H7 (cell line): Measurements from ENCODE around the gene MROH2B. TPM values are rescaled to one million over a fixed set of nuclear protein-coding genes. Genes with fewer than 3 reads are reported as not detected.

Source experiments
- DNase-seq: peaks from one replicate; pipeline ENCODE4 v3.0.0; 2012
- H3K27me3 ChIP-seq: 2 replicates; pipeline ENCODE4 v1.6.0; 2011; ENCODE audit warnings: mild to moderate bottlenecking, low read length; ENCODE audit not compliant: control insufficient read depth, insufficient read depth
- H3K36me3 ChIP-seq: replicated peaks from 2 replicates; pipeline ENCODE4 v1.5.1; 2011; ENCODE audit warnings: low read length; ENCODE audit not compliant: control insufficient read depth, insufficient read depth
- H3K4me3 ChIP-seq: 2 replicates; pipeline ENCODE4 v1.5.1; 2011; ENCODE audit warnings: low read depth, mild to moderate bottlenecking, control low read depth, low read length, moderate library complexity; ENCODE audit not compliant: insufficient read depth
- total RNA-seq: library from RNA; depleted of rRNA; stranded (reverse); fragments of >200 nt; shearing (Covaris generic); gene quantifications from 2 replicates; pipeline ENCODE4 v1.2.3, GENCODE V29; 2014; rRNA removed

Gene MROH2B
- not detected in 2 replicates for total RNA-seq

- DNase-seq: no peak
- Histone ChIP-seq H3K4me3 (no peak within 1 kb of the TSS), H3K27me3 (no peaks in the 10 kb centered on the region), H3K36me3 (no peaks in the 10 kb centered on the region)
Observed at GRCh38 chr5:41071242-41071641, at the start of gene MROH2B. Gene MROH2B (minus strand): TSS chr5:41071342. CDS start chr5:41070852, 490 bp downstream.

- no peaks in the 10 kb centered on the region for H3K27me3 ChIP-seq
- H3K4me3 ChIP-seq: no peak overlapping the region
- no peak for DNase-seq
- no peaks in the 10 kb centered on the region for H3K36me3 ChIP-seq
Observed at GRCh38 chr5:41120600-41120999, 49.5 kb upstream of the MROH2B start.

- no peak for DNase-seq
- Histone ChIP-seq H3K4me3 (no peak overlapping the region), H3K36me3 (no peaks in the 10 kb centered on the region), H3K27me3 (no peaks in the 10 kb centered on the region)
Observed at GRCh38 chr5:41118177-41118576, 47.0 kb upstream of the MROH2B start.

GRCh38 chr5:41115281-41115680 is 44.1 kb upstream of the MROH2B start:
- DNase-seq: no peak
- Histone ChIP-seq H3K4me3 (no peak overlapping the region), H3K27me3 (no peaks in the 10 kb centered on the region), H3K36me3 (no peaks in the 10 kb centered on the region)

GRCh38 chr5:41112486-41113455 is 41.6 kb upstream of the MROH2B start:
- no peak overlapping the region for H3K4me3 ChIP-seq
- no peaks in the 10 kb centered on the region for H3K27me3 ChIP-seq
- H3K36me3 ChIP-seq: no peaks in the 10 kb centered on the region
- no peak for DNase-seq

GRCh38 chr5:41109186-41109585 is 38.0 kb upstream of the MROH2B start:
- Histone ChIP-seq H3K36me3 (no peaks in the 10 kb centered on the region), H3K27me3 (no peaks in the 10 kb centered on the region), H3K4me3 (no peak overlapping the region)
- DNase-seq: no peak

GRCh38 chr5:41102341-41102740 is 31.2 kb upstream of the MROH2B start:
- Histone ChIP-seq H3K27me3 (no peaks in the 10 kb centered on the region), H3K36me3 (no peaks in the 10 kb centered on the region), H3K4me3 (no peak overlapping the region)
- DNase-seq: no peak

- H3K27me3 ChIP-seq: no peaks in the 10 kb centered on the region
- DNase-seq: no peak
- H3K36me3 ChIP-seq: no peaks in the 10 kb centered on the region
- no peak overlapping the region for H3K4me3 ChIP-seq
Observed at GRCh38 chr5:41097642-41098041, 26.5 kb upstream of the MROH2B start.

- Histone ChIP-seq H3K36me3 (no peaks in the 10 kb centered on the region), H3K27me3 (no peaks in the 10 kb centered on the region), H3K4me3 (no peak overlapping the region)
- no peak for DNase-seq
Observed at GRCh38 chr5:41095324-41096101, 24.4 kb upstream of the MROH2B start.

- H3K27me3 ChIP-seq: no peaks in the 10 kb centered on the region
- H3K4me3 ChIP-seq: no peak overlapping the region
- H3K36me3 ChIP-seq: no peaks in the 10 kb centered on the region
- no peak for DNase-seq
Observed at GRCh38 chr5:41094871-41095270, 23.7 kb upstream of the MROH2B start.

- no peaks in the 10 kb centered on the region for H3K36me3 ChIP-seq
- no peaks in the 10 kb centered on the region for H3K27me3 ChIP-seq
- no peak for DNase-seq
- H3K4me3 ChIP-seq: no peak overlapping the region
Observed at GRCh38 chr5:41093803-41094202, 22.7 kb upstream of the MROH2B start.

- DNase-seq: no peak
- Histone ChIP-seq H3K4me3 (no peak overlapping the region), H3K36me3 (no peaks in the 10 kb centered on the region)
Observed at GRCh38 chr5:41087461-41087860, 16.3 kb upstream of the MROH2B start.

GRCh38 chr5:41083306-41083705 is 12.2 kb upstream of the MROH2B start:
- no peaks in the 10 kb centered on the region for H3K36me3 ChIP-seq
- no peak for DNase-seq
- H3K4me3 ChIP-seq: no peak overlapping the region
- H3K27me3 ChIP-seq: no peaks in the 10 kb centered on the region

More at GRCh38 chr5:41087461-41087860, 16.3 kb upstream of the MROH2B start:
- no peaks in the 10 kb centered on the region for H3K27me3 ChIP-seq

- Histone ChIP-seq H3K27me3 (no peaks in the 10 kb centered on the region), H3K36me3 (no peaks in the 10 kb centered on the region)
- no peak for DNase-seq
Observed at GRCh38 chr5:41071975-41072374, 833 bp upstream of the MROH2B start.

More at GRCh38 chr5:41071975-41072374, 833 bp upstream of the MROH2B start:
- H3K4me3 ChIP-seq: no peak overlapping the region
